ENCODE results near the gene STK39. TPM values are rescaled to one million over a fixed set of nuclear protein-coding genes. Genes with fewer than 3 reads are reported as not detected.

Gene STK39
- total and polyA plus RNA-seq, 2 of the 4 experiments (the other 2 are of a cell fraction): 11.8 to 16.4 TPM

DNA sequence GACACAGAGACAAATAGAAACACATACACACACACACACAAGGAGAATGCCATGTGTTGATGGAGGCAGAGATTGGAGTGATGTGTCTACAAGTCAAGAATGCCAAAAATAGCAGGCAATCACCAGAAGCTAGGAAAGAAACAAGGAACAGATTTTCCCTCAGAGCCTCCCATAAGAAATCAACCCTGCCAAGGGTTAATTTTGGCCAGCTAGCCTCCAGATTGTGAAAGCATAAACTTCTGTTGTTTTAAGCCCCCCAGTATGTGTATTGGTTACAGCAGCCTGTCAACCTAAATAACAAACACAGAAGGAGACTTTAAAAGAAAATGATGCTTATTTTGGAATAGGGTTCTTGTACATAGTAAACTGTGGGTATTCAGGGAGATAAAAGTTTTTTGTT is 5.6 kb upstream of the STK39 start:
- no TSS peak for BruUV-seq (replicated peaks)
- Histone ChIP-seq H3K4me3 (ENCODE audit: insufficient read depth, low read depth, low read length) (no peak overlapping the region), H4K20me1 (ENCODE audit: insufficient read depth, low read length) (no peaks in the 10 kb centered on the region), H3K9ac (ENCODE audit: low read depth, low read length) (no peak overlapping the region), H3K4me1 (ENCODE audit: control insufficient read depth, insufficient read depth, low read length) (no peaks in the 10 kb centered on the region; the same call in 1 of the 2 replicates), H2BK20ac (ENCODE audit: low read depth, low read length) (no peak overlapping the region), H3K23ac (ENCODE audit: low read depth, low read length) (no peak overlapping the region), H2BK120ac (ENCODE audit: low read depth, low read length) (no peak overlapping the region), H4K8ac (ENCODE audit: low read depth in 2 of 2, low read length in 2 of 2) (no peak overlapping the region), H3K9me3 (ENCODE audit: control insufficient read depth, insufficient read depth, low read length) (no peaks in the 10 kb centered on the region), H2AK5ac (ENCODE audit: low read depth, low read length) (no peak overlapping the region), H2BK5ac (ENCODE audit: low read depth, low read length, poor library complexity, severe bottlenecking) (no peak overlapping the region), H3K18ac (ENCODE audit: low read depth, low read length) (no peak overlapping the region), H3K14ac (replicated peaks; ENCODE audit: low read depth, low read length) (no peak overlapping the region), H3K36me3 (ENCODE audit: control insufficient read depth, insufficient read depth, low read length) (no peaks in the 10 kb centered on the region), H2AFZ (replicated peaks; ENCODE audit: low read length, poor library complexity) (no peak overlapping the region), H4K91ac (ENCODE audit: insufficient read depth, low read depth, low read length) (no peak overlapping the region), H3K27me3 (ENCODE audit: control insufficient read depth, insufficient read depth, low read length) (no peaks in the 10 kb centered on the region), H3K4me2 (ENCODE audit: low read depth, low read length) (no peak overlapping the region), H4K5ac (ENCODE audit: low read depth, low read length) (no peak overlapping the region), H3K9me1 (ENCODE audit: insufficient read depth, low read length) (peaks cover 2% of the 10 kb centered on the region; the same call in 1 of the 2 replicates), H3K27ac (ENCODE audit: insufficient read depth, low read length) (no peak overlapping the region), H3K79me1 (ENCODE audit: low read depth in 1 of 2, low read length in 2 of 2) (0 out of 4 replicates have a peak, but pooled peaks cover 0 to 5% of the 10 kb centered on the region in 2 experiments), H3K4ac (ENCODE audit: low read depth, low read length) (no peak overlapping the region), H2BK15ac (ENCODE audit: low read depth, low read length) (no peak overlapping the region), H3K56ac (ENCODE audit: extremely low read depth, insufficient read depth, low read length) (no peak overlapping the region), H2AK9ac (replicated peaks; ENCODE audit: low read depth, low read length, poor library complexity) (no peak overlapping the region)
- in situ Hi-C loops (cut with MboI; ENCODE audit: low sequenced_read_pairs) (no loop called here), intact Hi-C loops (cut with micrococcal nuclease) (no loop called here), dilution Hi-C loops (cut with HindIII; ENCODE audit: low sequenced_read_pairs, unreplicated experiment) (no loop called here)
- DNase-seq: no peak
- TF ChIP-seq, protein P1, sequence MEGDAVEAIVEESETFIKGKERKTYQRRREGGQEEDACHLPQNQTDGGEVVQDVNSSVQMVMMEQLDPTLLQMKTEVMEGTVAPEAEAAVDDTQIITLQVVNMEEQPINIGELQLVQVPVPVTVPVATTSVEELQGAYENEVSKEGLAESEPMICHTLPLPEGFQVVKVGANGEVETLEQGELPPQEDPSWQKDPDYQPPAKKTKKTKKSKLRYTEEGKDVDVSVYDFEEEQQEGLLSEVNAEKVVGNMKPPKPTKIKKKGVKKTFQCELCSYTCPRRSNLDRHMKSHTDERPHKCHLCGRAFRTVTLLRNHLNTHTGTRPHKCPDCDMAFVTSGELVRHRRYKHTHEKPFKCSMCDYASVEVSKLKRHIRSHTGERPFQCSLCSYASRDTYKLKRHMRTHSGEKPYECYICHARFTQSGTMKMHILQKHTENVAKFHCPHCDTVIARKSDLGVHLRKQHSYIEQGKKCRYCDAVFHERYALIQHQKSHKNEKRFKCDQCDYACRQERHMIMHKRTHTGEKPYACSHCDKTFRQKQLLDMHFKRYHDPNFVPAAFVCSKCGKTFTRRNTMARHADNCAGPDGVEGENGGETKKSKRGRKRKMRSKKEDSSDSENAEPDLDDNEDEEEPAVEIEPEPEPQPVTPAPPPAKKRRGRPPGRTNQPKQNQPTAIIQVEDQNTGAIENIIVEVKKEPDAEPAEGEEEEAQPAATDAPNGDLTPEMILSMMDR (conservative IDR thresholded peaks at IDR 0.05; ENCODE audit: low read depth, low read length): no peak
- TF ChIP-seq FOS (IDR thresholded peaks at IDR 0.05; ENCODE audit: low read depth, low read length) (no peak), MXI1 (IDR thresholded peaks at IDR 0.05; ENCODE audit: borderline replicate concordance, low read depth, low read length) (no peak), CHD1 (IDR thresholded peaks at IDR 0.05; ENCODE audit: low read depth, low read length) (no peak), BHLHE40 (IDR thresholded peaks at IDR 0.05; ENCODE audit: low read depth, low read length) (no peak), RCOR1 (IDR thresholded peaks at IDR 0.05; ENCODE audit: insufficient replicate concordance, low read length) (no peak), SMC3 (IDR thresholded peaks at IDR 0.05; ENCODE audit: low read depth, low read length) (no peak), RFX5 (IDR thresholded peaks at IDR 0.05; ENCODE audit: low read depth, low read length) (no peak), CEBPB (IDR thresholded peaks at IDR 0.05; ENCODE audit: low read depth, low read length) (no peak), RAD21 (IDR thresholded peaks at IDR 0.05; ENCODE audit: low read length) (no peak), POLR2A (IDR thresholded peaks at IDR 0.05; ENCODE audit: low read depth, low read length) (no peak), MAFK (IDR thresholded peaks at IDR 0.05; ENCODE audit: low read depth, low read length) (no peak), MAZ (IDR thresholded peaks at IDR 0.05; ENCODE audit: borderline replicate concordance, low read depth, low read length) (no peak), NFE2L2 (IDR thresholded peaks at IDR 0.05; ENCODE audit: low read depth, low read length) (no peak)
- TF ChIP-seq, protein P2, sequence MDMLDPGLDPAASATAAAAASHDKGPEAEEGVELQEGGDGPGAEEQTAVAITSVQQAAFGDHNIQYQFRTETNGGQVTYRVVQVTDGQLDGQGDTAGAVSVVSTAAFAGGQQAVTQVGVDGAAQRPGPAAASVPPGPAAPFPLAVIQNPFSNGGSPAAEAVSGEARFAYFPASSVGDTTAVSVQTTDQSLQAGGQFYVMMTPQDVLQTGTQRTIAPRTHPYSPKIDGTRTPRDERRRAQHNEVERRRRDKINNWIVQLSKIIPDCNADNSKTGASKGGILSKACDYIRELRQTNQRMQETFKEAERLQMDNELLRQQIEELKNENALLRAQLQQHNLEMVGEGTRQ (IDR thresholded peaks at IDR 0.05; ENCODE audit: low read depth, low read length): no peak
- TF ChIP-seq, protein P3, sequence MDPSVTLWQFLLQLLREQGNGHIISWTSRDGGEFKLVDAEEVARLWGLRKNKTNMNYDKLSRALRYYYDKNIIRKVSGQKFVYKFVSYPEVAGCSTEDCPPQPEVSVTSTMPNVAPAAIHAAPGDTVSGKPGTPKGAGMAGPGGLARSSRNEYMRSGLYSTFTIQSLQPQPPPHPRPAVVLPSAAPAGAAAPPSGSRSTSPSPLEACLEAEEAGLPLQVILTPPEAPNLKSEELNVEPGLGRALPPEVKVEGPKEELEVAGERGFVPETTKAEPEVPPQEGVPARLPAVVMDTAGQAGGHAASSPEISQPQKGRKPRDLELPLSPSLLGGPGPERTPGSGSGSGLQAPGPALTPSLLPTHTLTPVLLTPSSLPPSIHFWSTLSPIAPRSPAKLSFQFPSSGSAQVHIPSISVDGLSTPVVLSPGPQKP (IDR thresholded peaks at IDR 0.05; ENCODE audit: borderline replicate concordance, low read depth, low read length): no peak
- CTCF ChIA-PET: no interaction called here
- POLR2A ChIA-PET (ENCODE audit: unreplicated experiment): no interaction called here
- ATAC-seq (ENCODE audit: low read depth): no peak
